OCI-LY1 (cell line): Measurements from ENCODE around the gene NCKAP5L.

ENCODE experiments used
- EZH2 ChIP-seq: fragments of 200-600 bp; sonication (generic), shearing (Covaris generic); IDR thresholded peaks from 2 replicates; pipeline ENCODE4 v1.8.0; 2017; ENCODE audit warnings: borderline replicate concordance, mixed run types, mild to moderate bottlenecking, antibody characterized with exemption, low read length, moderate library complexity, mixed read lengths
- TF ChIP-seq, protein P1 (sequence below): fragments of 200-600 bp; sonication (generic), shearing (Covaris generic); IDR thresholded peaks from 2 replicates; pipeline ENCODE4 v1.5.1; 2017; ENCODE audit warnings: mild to moderate bottlenecking, antibody characterized with exemption, low read length, moderate library complexity, mixed read lengths

DNA sequence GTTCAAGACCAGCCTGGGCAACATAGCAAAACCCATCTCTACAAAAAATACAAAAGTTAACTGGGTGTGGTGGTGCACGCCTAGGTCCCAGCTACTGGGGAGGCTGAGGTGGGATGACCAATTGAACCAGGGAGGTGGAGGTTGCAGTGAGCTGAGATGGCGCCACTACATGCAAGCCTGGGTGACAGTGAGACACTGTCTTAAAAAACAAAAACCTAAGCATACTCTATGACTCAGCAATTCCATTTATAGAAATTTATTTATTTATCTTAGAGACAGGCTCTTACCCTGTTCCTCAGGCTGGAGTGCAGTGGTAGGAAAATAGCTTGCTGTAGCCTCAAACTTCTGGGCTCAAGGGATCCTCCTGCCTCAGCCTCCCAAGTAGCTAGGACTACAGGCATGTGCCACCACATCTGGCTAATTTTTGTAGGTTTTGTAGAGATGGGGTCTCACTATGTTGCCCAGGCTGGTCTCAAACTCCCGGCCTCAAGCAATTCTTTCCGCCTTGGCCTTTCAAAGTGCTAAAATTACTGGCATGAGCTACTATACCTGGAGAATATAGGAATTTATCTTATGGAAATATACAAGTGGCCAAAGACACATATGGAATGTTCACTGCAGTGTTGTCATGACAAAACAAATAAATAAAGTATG, 43.3 kb downstream of the NCKAP5L start:
- TF ChIP-seq, protein P1, sequence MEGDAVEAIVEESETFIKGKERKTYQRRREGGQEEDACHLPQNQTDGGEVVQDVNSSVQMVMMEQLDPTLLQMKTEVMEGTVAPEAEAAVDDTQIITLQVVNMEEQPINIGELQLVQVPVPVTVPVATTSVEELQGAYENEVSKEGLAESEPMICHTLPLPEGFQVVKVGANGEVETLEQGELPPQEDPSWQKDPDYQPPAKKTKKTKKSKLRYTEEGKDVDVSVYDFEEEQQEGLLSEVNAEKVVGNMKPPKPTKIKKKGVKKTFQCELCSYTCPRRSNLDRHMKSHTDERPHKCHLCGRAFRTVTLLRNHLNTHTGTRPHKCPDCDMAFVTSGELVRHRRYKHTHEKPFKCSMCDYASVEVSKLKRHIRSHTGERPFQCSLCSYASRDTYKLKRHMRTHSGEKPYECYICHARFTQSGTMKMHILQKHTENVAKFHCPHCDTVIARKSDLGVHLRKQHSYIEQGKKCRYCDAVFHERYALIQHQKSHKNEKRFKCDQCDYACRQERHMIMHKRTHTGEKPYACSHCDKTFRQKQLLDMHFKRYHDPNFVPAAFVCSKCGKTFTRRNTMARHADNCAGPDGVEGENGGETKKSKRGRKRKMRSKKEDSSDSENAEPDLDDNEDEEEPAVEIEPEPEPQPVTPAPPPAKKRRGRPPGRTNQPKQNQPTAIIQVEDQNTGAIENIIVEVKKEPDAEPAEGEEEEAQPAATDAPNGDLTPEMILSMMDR: no peak
- TF ChIP-seq EZH2: no peak
